ENCODE data around the gene SVIL. TPM values are rescaled to one million over a fixed set of nuclear protein-coding genes. Genes with fewer than 3 reads are reported as not detected.
"Not testable (repeated sequence)": the region's sequence is repeated elsewhere in the genome, so short reads cannot be mapped to it uniquely, and the experiment has no call there.

The SVIL gene
- polyA plus RNA-seq, 3 donors = 5.7 to 34.6 (median 16.2) TPM

DNA sequence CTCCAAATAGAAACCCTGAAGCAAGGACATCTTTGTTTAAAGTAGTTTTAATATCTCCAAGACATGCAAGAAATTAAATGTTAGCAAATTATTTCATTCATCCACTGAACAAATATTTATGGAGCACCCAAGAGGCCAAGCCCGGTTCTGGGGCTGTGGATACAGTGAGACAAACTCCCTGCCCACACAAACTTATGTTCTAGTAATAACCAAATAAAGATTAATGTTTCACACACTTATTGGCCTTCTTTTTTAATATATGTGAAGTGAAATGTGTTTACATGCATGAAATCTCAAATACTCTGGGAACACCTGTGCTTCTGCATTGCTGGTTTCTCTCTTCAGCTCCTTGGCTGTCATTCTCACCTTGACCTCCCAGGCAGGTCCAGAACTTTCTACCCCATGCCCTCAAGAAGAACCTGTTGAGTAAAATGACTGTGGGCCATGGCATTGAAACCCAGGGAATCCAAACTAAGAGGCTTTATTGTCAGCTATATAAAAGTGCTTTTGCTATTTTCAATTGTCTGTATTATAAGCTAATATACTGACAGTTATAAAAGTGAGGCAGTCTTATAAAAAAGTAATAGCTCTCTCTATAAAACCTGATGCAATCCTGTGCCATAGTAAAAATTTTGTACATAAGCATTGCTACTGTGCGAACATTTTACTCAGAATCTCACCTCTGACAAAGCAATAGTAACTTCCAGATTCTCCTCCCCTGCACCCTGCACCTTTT lies 43.7 kb downstream of the SVIL start:
- WGBS, 3 donors = 47 to 81% (median 78%) methylated on average over 2 of the region's 2 CpGs
- no peak overlapping the region for H3K27ac ChIP-seq (ENCODE audit: low read depth, low read length)

DNA sequence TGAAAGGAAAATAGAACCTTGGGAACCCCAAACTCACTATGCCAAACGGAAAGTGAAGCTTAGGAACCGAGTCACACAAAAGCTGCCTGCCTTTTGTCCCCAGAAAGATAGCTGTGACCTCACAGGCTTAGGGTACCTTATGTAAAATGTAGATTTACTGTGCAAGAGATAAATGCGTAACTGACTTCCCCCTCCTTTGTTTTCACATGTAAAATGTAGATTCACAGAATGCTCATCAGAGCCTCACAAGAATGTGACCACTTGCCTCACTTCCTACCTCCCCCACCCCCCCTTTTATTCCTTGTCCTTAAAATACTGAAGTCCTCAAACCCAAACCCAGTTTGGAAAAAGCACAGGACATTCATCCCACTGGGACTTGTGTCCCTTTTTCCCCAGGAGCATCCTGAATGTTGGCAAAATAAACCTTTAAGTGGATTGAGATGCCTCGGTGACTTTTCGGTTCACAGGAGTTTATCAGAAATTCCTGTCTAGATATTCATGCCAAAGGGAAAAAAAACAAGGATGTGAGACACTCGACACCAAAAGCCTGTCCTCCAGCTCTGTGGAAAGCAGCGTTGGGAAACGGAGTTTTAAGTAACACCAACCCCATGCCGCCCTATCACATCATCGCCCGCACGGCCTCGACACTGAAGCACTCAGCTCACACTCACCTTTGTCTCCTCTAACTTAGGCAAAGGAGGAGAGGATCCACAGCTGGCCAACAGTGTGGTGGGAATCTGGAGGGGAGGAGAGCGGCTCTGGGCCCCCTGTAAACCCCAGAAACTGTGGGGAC lies 45.9 kb downstream of the SVIL start:
- no peak overlapping the region for H3K27ac ChIP-seq (ENCODE audit: low read depth, low read length)
- 60 to 81% (median 63%) methylated on average over 14 of the region's 14 CpGs for WGBS, 3 donors

DNA sequence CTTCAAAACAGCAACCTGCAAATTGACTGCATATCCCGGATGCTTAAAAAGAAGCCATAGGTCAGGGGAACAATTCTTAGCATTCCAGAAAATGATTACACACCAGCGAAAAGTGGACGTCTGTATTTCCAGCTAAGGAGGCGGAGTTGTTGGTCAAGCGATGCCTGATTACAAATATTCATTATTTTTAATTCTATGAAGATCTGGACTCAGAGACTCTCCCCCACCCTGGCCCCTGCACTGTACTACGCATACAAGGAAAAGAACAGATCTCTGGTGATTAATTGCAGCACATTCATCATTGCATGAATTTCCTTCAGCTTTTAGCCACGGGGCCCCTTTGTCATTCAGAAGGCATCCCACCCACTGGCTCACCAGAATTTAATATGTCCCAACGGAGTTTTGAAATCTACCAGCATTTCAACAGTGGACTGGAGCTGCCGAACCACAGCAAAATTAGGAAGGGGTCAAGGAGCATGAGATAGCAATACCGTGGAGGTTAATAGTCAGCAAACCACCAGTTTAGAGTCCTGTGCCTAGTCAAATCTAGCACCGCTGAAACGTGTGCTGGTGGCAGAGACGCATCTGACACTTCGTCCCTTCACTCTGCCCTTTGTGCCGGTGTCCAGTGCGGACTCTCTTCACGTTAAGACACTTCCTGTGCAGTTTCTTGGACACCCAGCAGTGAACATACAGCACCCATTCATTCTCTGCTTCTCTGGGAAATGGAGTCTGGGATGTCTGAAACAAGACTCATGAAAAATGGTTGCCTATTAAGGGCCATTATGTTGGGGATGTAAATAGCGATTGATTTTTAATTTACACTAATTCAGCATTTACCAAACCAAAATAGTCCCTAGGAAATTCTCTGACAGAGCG lies 46.8 kb downstream of the SVIL start:
- not testable (repeated sequence) for H3K27ac ChIP-seq (ENCODE audit: low read depth, low read length)
- WGBS, 3 donors = 46 to 66% (median 46%) methylated on average over 10 to 15 of the region's 19 CpGs

DNA sequence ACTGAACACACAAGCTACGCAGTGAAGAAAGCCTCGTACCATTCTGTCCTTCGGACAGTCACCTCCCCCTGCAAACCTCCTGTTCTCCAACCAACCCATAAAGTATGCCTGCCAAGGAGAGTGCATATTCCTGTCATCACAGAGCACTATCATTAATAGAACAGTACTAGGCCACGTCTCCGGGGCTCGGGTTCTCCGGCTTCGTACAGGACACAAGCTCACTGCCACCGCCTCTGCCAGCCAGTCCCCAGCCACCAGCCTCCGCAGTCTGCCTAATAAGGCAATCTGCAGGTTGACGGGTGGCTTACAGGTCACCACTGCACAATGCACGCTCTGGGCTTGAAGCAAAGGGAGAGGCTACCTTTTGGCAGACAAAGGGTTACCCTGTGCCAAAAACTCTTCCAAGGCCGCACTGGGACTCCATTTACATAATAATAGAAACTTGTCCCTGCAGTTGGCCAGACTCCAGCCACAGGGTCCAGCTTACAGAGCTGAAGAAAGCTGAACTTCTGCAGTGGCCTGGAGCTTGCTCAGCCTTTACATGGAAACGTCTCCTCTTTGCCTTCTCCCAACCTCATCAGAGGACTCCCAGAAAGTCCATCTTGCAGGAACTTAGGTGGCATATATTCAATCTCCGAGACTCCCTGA lies 47.5 kb downstream of the SVIL start:
- WGBS, 3 donors = 56 to 61% (median 58%) methylated on average over 14 to 15 of the region's 15 CpGs
- H3K27ac ChIP-seq (ENCODE audit: low read depth, low read length) = not testable (repeated sequence)

DNA sequence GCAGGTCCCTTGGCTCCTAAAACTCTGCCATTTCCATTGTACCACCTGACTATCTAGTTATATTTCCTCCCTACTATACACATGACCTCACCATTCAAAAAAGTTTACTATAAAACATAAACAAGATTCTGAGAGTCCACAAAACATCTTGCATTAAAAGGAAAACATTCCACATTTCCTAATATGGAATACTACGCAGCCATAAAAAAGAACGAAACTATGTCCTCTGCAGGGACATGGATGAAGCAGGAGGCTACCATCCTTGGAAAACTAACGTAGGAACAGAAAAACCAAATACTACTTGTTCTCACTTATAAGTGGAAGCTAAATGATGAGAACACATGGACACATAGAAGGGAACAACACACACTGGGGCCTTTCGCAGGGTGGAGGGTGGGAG lies 48.3 kb downstream of the SVIL start:
- WGBS, 3 donors = 84 to 97% (median 96%) methylated on average over 4 of the region's 4 CpGs
- H3K27ac ChIP-seq (ENCODE audit: low read depth, low read length) = no peak overlapping the region

DNA sequence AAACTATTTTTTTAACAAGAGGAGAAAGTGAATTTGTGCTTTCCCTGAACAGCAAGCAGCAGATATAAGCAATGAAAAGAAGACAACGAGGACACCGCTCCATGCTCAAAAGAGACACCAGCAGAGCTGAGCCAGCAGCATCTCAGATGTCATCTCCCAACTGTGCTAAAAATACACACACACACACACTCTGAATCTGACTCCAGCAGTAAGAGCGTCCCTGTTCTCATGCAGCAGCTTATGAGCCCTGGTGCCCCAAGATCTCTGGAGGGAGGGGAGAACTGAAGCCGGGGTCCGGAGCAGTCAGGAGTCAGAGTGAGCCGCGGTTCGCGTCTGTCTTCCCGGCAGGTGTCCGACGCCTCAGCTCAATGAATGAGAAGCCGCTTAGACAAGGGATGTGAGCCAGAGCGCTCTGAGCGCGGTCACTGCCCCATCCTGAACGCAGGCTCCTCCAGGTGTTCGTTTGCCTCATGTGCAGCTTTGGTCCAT lies 49.2 kb downstream of the SVIL start:
- WGBS, 3 donors = 61 to 77% (median 70%) methylated on average over 18 of the region's 18 CpGs
- H3K27ac ChIP-seq (ENCODE audit: low read depth, low read length) = no peak overlapping the region

DNA sequence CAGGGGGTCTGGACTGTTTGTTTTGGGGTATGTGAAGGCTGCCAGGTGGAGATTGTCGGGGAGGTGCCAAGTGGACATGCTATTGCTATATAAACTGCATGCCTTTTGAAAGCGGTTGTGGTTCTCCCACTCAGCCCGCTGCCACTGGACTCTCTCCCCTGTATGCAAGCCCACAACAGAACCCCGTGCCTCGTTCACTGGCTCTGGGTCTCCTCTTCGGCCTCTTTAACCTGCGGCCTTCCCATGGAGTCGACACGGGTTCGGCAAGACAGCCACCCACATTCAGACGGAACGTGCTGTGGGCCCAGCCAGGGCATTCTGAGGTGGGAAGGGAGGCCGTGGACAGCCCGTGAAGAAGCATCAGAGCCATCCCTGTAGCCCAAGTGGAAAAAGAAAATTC lies 50.3 kb downstream of the SVIL start:
- H3K27ac ChIP-seq (ENCODE audit: low read depth, low read length) = no peak overlapping the region
- 95 to 98% (median 97%) methylated on average over 14 of the region's 14 CpGs for WGBS, 3 donors

DNA sequence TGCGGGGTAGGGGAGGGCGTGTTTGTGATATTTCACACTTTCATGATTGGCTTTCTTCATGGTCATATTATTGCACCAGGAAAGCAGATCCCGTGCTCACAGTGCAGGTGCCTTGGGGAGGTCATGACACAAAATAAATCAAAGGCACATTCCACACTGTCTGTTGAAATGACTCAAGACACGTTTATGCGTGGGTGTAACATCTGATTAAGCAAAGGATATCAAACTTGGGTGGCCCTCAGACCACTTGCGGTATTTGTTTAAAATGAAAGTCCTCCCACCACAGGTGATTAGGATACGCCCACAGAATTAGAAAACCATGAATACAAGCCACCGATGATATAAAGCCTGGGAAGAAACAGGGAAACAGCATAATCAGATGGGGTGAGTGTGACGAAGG lies 51.1 kb downstream of the SVIL start:
- WGBS, 3 donors = 80 to 83% (median 81%) methylated on average over 9 of the region's 9 CpGs
- no peak overlapping the region for H3K27ac ChIP-seq (ENCODE audit: low read depth, low read length)

DNA sequence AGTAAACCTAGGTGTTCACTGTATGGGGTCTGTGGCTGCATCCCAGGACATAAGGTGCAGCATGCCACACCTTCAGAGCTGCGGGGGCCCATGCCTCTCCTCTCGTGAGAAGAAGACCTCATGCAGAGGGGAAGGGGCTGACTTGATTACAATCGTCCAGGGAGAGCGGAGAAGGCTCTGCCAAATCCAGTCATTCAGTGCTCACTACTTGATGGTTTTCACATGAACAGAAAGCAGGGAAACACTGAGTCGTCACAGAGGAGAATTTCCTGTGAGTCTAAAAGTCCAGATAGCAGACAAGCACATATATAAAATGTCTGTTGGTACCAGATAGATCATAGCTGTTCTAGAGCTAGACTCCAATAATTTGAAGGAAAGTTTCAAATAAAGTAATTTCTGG lies 52.0 kb downstream of the SVIL start:
- 58 to 89% (median 72%) methylated on average over 5 of the region's 5 CpGs for WGBS, 3 donors
- H3K27ac ChIP-seq (ENCODE audit: low read depth, low read length) = not testable (repeated sequence)

DNA sequence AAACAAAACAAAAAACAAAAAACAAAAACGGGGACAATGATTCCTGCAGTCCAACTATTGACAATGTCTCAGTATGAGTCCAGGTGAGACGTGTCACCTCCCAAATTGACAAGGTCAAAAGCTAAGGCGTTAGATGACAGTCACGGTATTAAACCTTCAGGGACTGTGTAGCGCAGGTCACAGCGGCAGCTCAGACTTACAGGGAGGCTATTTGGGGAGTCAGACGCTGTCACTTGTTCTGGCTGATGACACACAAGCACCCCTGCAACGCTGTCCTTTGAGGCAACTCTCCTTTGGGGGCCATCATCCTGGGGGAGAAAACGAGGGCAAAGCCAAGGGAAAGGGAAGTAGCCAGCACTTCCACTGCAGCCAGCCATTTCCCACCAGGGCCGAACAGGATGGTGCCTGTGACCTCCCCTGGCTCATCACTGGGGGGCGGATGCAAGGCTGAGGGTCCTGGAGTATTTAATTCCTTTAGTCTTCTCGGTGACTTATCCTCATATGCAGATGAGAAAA lies 55.3 kb downstream of the SVIL start:
- WGBS, 3 donors = 87 to 90% (median 88%) methylated on average over 12 of the region's 12 CpGs
- H3K27ac ChIP-seq (ENCODE audit: low read depth, low read length) = no peak overlapping the region

DNA sequence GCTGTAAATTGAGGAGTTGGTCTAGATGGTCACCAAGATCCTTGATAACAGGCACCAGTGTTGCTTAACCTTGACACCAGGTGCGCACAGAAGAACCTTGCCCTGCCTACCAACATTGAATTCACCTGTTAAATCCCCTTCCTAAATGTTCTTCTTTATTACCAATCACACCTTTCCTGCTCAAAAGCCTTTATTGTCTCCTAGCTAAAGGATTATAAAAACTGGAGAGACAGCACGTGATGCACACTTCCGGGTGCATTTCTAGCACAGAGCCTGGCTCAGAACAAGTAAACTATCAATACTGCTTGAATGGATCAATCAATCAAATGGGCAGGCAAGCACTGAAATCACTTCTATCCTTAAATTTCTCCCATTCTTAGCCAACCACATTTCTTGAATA lies 56.3 kb downstream of the SVIL start:
- H3K27ac ChIP-seq (ENCODE audit: low read depth, low read length) = no peak overlapping the region
- 86 to 100% (median 91%) methylated on average over 3 of the region's 3 CpGs for WGBS, 3 donors

DNA sequence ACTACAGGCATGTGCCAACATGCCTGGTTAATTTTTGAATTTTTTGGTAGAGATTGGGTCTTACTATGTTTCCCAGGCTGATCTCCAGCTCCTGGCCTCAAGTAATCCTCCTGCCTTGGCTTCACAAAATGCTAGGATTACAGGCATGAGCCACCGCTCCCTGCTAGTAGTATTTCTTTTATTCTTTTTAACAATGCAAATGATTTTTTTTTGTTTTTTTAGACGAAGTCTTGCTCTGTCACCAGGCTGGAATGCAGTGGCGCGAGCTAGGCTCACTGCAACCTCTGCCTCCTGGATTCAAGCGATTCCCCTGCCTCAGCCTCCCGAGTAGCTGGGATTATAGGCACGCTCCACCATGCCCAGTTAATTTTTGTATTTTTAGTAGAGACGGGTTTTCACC lies 58.1 kb downstream of the SVIL start:
- no peak overlapping the region for H3K27ac ChIP-seq (ENCODE audit: low read depth, low read length)
- WGBS, 3 donors = 84 to 94% (median 93%) methylated on average over 8 of the region's 8 CpGs

DNA sequence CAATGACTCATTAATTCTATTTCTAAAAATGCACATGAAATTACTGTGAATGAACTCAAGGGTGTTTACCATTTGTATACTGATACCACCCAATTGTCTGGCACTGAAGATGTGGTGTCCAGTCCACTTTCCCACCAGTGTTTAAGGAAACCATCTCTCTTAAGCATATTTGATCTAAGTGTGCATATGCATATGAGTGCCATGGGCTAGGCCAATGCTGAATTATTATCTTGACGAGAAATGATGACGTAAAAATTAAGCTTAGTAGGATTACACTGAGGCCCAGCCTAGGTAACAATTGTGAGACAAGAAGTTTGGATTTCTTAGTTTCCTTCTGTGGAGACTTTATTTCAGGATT lies 59.7 kb downstream of the SVIL start:
- H3K27ac ChIP-seq (ENCODE audit: low read depth, low read length) = no peak overlapping the region
- 99% methylated on average over 2 of the region's 2 CpGs for WGBS, 3 donors

DNA sequence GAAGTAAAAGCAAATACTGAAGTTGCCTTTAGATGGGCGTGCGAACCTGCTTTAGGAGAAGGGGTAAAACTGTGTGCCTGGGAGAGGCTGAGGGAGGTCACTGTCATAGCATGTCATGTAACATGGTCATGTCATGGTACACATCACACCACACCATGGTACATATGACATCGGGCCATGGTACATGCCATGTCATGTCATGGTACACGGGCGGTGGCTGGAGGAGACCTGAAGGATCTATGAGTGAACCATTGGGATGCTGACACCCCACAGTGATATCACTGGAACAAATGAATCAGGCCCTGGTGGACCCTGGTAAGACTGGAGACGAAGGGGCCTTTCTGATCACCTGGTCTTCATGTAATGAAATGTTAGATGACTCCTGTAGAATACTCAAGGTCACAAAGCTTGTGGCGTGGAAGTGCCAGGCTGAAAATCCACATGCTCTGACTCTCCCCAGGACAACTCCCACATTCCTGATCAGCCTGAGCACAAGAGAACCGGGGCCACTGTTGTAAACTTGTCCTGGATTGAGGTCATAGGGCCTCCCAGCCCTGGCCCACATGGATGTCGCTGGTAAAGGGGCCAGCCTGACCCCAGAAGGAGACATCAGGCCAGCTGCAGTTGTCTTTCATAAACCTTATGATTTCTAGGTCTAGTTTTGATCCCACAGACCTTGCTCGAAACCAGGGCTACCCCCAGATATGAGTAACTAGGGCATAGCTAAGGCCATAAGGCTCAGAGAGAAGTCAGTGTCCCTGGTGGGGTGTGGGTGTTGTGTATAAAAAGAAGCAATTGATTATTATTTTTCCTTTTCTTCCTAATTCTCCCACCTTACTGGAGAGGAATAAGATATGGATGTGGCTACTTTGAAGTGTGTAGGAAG lies 60.3 kb downstream of the SVIL start:
- 86 to 92% (median 89%) methylated on average over 9 to 10 of the region's 10 CpGs for WGBS, 3 donors

DNA sequence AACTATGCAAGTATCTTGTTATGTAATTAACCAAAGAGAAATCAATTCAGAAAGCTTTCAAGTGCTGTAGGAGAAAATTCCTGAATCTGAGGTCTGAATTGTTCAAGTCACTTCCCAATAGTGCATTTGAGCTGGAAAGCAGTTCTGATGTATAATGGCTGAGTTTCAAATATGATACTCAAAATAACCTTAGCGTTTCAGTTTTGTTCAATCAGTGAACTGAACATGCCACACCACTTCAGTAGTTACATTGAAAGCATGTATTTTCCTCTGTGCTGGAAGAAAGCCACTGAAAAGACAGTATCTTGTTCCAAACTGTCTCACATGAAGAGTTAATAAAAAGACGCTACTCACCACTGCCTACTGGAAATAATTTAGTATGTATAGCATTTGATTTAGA lies 64.5 kb downstream of the SVIL start:
- H3K27ac ChIP-seq (ENCODE audit: low read depth, low read length) = not testable (repeated sequence)
- 50 to 61% (median 53%) methylated on average over 2 of the region's 2 CpGs for WGBS, 3 donors

More for the DNA sequence above, 60.3 kb downstream of the SVIL start:
- H3K27ac ChIP-seq (ENCODE audit: low read depth, low read length) = not testable (repeated sequence)

DNA sequence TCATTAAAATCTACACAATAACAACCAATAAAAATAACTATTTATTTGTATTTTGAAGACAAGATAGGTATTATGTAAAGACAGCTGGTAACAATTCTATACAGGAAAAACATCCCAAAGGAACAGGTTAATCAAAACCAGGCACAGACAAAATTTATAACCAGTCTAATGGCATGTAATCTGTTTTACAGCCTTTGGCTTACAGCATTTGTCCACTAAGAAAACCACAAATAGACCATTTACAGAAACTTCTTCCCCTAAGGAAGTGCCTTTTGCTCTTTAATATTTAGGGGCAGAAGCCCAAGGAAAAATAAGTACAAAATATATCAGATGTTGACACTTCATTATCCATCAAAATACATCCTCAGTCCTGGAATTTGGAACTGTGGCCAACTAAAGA lies 65.0 kb downstream of the SVIL start:
- H3K27ac ChIP-seq (ENCODE audit: low read depth, low read length) = no peak overlapping the region

DNA sequence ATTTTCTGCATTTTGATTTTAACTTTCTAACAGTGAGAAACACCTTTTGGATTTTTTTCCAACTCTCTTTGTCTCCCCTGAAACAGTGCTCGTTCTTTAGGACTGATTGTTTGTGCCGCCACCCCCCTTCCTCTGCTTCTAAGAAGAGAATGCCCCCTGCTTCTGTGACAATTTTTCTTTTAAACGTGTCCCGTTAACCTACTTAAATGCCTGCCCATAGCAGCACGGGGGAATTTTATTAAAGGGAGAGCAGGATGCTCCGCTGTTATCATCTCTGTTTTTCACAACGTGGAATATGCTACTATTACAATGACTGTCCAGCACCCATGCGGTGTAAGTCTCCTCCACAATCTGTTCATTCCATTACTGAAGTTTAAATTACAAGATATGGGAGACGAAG lies 67.8 kb downstream of the SVIL start:
- 83 to 90% (median 89%) methylated on average over 9 of the region's 9 CpGs for WGBS, 3 donors
- no peak overlapping the region for H3K27ac ChIP-seq (ENCODE audit: low read depth, low read length)
